ENCODE data around the gene NAALADL2.

- TF ChIP-seq REST (IDR thresholded peaks at IDR 0.05) (no peak), EGR1 (IDR thresholded peaks at IDR 0.05; ENCODE audit: low read depth in 2 of 2) (no peak), CTCF (IDR thresholded peaks at IDR 0.05; ENCODE audit: low read depth, low read length, missing input control) (no peak), TAF1 (conservative IDR thresholded peaks at IDR 0.05) (no peak), SP1 (IDR thresholded peaks at IDR 0.05) (no peak), MAX (IDR thresholded peaks at IDR 0.05) (no peak), FOXA1 (IDR thresholded peaks at IDR 0.05) (no peak), YY1 (IDR thresholded peaks at IDR 0.05) (no peak), HNF4G (IDR thresholded peaks at IDR 0.05) (no peak), RAD21 (IDR thresholded peaks at IDR 0.05) (no peak), JUND (IDR thresholded peaks at IDR 0.05) (no peak), GABPA (IDR thresholded peaks at IDR 0.05 in 1 of 2, conservative IDR thresholded peaks at IDR 0.05 in 1 of 2) (no peak), RXRA (IDR thresholded peaks at IDR 0.05) (no peak)
Observed at GRCh38 chr3:175155172-175155571, 296.0 kb downstream of the NAALADL2 start.

All from liver (tissue), 3 donors.